Brain pericyte (primary cell): Measurements from ENCODE around the gene PXDC1.
"Not testable (repeated sequence)": the region's sequence is repeated elsewhere in the genome, so short reads cannot be mapped to it uniquely, and the experiment has no call there.

Source experiments
- DNase-seq: peaks from one replicate; pipeline ENCODE4 v3.0.0-alpha.2; 2012; ENCODE audit warnings: low read depth, low spot score

PXDC1 gene

DNA sequence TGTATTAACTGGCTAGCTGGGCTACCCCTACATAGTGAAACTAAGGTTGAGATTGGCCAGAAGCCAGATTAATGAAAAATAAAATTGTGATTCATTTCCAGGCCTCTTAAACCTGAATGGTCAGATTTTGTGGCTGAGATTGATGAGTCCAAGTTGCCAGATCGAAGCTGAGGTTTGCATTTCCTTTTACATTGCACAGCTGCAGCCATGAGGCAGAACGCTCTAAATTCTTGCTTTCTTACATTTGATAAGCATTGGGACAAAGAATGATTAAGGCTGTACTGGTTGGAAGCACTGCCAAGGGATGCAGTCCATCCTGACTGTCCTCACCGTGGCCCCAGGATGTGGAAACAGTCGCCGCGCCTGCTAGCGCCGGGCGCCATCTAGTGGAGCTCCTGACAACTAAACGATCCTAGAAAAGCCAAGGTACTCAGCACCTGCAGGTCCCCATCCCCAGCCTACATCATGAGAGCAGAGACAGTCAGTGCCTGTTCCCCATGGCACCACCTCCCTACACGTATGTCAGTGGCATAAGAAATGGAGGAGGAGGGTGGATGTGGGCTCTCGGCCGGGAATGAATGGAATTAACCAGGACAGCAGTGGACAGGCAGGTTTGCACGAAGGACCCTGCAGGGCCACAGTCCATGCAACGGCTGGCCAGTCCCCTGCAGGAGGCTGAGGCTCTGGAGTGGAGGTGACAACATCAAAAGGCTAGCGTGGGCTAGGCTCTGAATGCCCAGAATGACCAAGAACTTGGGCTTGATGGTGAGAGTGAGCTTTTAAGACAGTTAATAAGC lies 19.0 kb downstream of the PXDC1 start:
- DNase-seq: no peak

GRCh38 chr6:3731700-3732099 lies 19.8 kb downstream of the PXDC1 start:
- DNase-seq: no peak

DNA sequence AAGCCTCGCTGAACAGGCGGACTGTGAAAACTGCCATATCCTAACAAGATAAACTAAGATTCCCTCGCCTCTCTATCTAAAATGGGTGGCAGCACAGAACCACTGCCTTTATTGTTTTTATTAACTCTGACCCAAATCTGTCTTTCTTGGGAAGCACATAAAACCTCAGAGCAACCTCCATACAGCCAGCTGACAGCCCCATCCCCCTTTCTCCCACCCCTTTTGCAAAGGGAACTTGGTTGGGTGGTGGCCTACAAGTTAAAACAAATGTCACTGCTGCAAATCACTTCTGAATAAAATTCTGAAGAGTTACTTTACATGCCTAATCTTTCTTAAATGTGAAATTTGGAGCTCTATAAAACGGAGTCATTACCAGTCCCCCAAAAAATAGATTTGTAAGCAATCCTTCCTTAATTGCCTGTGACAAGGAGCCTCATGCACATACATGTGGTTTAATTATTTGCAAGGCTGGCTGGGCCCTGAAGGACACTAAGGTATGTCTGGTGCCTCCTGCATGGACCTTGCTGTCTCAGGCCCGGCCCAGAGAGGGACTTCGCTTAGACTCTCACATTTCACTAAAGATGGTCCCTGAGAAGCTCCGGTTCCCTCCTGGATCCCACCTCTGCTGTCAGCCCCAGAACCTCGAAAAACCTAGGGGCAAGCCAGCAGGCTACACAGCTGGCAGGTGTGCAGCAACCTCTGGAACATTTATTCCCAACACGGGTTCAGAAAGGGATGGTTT lies 21.7 kb downstream of the PXDC1 start:
- DNase-seq: no peak

DNA sequence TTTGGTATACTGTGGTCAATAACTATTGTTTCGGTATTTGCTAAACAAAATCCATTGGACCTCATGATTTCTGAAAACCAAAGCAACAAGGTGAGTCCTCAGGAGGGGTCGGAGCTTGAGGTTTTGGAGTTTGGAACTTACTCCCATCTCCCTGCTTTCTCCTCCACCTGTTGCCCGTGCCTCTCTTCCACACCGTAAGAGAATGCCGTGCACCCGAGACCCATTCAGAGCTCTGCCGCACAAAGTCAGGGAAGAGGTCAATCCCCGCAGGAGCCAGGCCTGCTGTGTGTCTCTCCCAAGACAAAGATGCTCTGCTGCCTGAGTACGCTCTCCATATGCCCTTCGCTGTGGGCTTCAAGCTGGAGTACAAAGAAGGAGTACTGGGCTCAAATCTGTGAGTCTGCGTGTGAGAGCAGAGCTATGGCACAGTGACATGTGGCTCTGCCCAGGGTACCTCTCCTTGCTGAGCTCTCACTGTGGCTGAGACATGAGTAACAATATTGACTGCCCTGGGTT lies 23.9 kb downstream of the PXDC1 start:
- DNase-seq: no peak

GRCh38 chr6:3727036-3727435 lies 24.5 kb downstream of the PXDC1 start:
- DNase-seq: no peak

DNA sequence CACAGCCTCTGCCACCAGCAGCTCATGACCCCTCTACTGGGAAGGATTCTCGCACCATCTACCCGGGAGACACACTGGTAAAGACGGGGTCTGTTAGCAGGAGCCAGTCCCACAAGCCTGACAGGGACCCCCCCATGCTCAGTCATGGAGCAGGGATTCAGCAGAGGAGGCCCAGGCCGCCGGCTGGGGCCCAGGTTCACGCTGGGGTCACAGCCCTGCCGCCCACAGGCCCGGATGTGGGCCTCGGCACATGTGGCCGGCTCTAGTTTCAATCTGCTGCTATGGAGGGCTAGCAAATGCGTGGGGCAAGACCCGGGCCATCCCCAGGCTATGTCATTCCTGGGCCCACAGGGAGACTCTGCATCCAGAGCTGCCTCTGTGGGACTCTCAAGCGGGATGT lies 25.1 kb downstream of the PXDC1 start:
- DNase-seq: no peak

DNA sequence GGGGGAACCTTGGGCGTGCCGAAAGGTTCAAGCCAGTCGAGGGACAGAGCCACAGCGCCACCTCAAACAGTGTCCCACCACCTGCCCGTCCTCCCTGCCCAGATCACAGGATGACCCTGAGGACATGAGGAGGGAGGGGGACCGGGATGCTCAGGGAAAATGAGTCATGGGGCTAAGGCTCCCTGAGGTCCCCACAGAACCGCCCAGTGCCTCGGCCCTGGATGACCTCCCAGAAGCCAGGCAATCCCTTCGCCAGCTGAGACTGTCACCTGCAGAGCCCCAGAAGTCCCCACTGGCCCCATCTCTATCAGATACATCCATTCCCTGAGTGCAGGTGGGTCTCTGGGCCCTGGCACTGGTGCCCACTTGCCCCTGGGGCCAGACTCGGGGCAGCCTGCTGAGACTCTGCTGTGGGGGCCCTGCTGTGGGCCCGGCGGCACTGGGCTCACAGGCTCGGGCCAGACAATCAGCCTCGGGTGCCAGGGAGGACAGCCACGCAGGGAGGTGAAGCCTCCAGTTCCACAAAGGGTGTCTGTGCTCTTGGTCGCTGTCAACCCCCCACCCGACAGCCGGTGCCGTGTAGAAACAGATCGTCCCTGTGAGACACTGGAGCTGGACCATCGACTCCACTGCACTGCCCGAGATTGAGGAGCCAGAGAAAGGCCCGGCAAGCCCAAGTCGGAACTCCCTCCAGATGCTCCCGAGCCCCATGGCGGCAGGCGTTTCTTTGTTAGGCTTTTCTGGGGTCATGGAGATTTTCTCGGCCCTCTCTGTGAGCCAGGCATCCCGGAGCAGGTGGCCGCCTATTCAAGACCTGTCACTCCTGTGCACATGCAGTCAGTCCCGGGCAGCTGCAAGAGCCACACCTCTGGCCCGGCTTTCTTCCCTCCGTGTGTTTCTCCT lies 26.1 kb downstream of the PXDC1 start:
- DNase-seq: no peak

DNA sequence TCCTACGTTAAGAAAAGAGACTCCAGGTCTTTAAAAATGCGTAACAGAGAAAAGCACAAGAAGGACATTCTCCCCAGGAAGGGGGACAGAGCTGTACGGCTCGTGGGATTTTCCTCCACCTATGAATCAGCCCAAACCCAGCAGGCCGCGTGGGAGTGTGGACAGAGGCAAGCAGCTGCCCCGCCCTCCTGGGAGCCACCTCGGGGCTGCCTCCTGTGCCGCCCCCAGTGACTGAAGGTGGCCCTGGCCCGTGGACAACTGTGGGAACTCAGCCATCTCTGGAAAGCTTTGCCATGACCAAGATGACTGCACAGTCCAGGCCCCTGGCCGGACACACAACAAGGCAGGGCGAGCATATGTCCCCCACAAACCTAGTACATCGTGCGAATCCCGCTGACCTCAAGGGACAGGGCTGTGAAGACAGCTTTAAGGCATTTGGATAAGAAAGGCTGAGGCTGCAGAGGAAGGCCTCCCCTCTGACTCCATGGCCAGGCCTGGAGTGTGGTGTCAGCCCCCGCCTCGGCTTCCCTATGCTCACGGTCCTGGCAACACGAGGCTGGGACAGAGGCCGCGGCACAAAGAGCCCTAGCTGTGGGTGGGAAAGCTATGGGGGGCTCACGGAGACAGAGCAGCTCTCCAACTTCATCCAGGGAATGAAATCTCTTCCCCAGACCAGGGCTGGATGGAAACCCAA lies 26.9 kb downstream of the PXDC1 start:
- no peak for DNase-seq

DNA sequence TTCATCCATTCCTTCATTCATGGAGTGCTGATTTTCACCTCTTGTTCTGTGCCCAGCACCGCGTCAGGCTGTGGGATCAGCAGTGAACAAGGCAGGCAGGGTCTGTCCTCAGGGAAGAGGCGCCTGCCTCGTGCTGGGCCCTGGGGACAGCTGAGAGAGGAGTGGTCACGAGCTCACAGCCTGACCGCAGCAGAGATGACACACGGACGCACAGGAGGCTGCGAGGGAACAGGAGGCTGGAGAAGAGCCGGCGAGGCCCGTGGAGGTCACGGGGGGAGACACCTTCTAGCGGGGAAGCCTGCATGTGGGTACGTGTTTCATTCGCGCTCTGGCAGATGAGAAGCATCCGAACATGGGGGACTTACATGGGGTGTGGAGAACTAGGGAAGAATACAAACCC lies 27.5 kb downstream of the PXDC1 start:
- no peak for DNase-seq

- DNase-seq: no peak
Observed at GRCh38 chr6:3723251-3723650, 28.3 kb downstream of the PXDC1 start.

- no peak for DNase-seq
Observed at GRCh38 chr6:3722785-3723184, 28.7 kb downstream of the PXDC1 start.

DNA sequence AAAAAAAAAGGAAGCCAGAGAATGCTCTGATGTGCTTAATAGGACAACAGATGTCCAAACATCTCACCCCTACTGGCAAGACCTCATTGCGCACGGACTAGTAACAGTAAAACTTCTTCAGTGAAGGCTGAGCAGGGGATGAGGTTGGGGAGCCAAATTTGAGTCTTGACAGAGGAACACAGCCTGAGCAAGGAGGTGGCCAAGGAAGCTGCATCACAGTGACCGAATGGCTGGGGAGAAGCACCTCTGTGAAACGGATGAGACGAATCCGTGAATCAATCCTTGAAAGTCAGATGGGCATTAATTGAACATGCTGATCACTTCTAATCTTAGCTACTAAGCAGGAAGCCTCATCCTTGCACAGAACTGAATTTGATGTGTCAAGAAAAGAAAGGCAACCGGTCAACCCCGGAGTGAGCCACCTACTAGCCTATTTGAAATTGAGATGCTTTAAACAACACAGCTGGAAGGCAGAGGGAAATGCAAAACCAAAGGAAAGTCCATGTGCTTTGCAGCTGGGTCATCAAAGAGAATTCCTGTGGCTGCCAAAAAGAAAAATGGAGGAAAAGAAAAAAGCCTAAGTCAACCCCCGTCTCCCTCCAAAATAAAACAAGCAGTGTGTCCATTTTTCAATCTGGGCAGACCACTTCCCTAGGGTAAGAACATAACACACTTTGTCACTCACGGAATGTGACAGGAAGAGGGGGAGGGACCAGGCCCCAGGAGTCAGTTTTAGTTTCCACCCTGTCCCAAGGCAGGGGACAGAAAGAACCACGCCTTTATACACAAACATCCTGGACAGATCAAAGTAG lies 29.5 kb downstream of the PXDC1 start:
- no peak for DNase-seq

GRCh38 chr6:3720770-3721169 lies 30.7 kb downstream of the PXDC1 start:
- DNase-seq: not testable (repeated sequence)

DNA sequence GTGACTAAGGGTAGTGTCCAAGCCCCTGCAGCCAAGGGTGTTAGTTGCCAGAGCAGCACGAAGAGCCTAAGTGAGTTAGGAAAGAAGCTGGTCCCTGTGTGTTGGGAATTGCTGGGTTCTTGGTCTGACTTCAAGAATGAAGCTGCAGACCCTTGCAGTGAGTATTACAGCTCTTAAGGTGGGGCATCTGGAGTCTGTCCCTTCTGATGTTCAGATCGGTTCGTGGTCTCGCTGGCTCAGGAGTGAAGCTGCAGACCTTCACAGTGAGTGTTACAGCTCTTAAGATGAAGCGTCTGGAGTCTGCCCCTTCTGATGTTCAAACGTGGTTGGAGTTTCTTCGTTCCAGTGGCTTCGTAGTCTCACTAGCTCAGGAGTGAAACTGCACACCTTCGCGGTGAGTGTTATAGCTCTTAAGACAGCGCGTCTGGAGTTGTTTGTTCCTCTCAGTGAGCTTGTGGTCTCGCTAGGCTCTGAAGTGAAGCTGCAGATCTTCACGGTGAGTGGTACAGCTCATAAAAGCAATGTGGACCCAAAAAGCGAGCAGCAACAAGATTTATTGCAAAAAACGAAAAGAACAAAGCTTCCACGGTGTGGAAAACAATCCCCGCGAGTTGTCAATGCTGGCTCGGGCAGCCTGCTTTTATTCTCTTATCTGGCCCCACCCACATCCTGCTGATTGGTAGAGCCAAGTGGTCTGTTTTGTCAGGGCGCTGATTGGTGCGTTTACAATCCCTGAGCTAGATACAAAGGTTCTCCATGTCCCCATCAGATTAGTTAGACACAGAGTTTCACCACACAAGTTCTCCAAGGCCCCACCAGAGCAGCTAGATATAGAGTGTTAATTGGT lies 31.8 kb downstream of the PXDC1 start:
- DNase-seq: no peak

DNA sequence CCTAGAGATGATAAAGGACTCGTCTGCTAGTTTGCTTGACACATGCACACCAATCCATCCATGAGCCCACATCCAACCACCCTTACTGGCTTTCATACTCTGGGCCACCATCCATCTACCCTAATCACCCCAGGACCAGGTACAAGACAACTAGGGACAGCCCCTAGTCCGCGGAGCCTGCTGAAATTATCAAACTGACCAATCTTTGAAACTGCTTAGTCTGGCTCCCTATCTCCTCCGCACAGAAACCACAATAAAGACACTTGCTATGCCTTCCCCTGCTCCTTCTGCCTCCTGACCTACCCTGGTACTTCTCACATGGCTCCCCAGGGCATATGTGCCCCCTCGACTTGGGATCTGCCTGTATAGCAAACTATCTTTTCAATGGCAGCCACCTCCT lies 33.1 kb downstream of the PXDC1 start:
- no peak for DNase-seq

DNA sequence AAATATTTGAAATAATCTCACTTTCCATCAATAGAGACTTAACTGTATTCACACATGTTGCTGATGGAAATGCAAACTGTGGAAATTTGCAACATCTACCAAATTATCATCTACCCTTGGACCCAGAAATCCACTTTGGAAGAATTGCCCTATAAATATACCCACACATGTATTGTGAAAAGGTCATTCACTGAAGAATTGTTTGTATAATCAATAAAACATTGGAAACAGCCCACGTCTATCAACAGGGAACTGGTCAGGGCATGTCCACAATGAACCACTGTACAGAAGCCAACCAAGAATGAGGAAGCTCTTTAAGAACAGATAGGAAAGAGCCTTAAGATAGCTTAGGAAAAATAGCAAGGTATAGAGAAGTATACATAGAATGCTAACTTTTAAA lies 36.2 kb downstream of the PXDC1 start:
- DNase-seq: no peak

DNA sequence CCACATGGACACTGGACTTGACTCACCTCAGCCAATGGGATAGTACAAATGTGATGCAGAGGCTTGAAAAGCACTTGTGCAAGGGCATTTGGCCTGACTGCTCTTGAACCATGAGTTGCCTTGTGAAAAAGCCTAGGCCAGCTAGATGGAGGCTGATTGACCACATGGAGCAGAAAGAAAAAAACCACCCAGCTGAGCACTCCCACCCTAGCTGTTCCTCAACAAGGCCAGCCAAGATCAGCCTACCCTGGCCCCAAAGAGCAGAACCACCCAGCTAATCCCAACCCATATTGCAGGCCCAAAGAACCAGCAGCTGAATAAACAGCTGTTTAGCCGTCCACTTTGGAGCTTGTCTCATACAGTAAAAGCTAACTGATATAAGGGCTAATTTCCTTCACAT lies 36.7 kb downstream of the PXDC1 start:
- DNase-seq: no peak

GRCh38 chr6:3714111-3714510 lies 37.4 kb downstream of the PXDC1 start:
- DNase-seq: no peak

DNA sequence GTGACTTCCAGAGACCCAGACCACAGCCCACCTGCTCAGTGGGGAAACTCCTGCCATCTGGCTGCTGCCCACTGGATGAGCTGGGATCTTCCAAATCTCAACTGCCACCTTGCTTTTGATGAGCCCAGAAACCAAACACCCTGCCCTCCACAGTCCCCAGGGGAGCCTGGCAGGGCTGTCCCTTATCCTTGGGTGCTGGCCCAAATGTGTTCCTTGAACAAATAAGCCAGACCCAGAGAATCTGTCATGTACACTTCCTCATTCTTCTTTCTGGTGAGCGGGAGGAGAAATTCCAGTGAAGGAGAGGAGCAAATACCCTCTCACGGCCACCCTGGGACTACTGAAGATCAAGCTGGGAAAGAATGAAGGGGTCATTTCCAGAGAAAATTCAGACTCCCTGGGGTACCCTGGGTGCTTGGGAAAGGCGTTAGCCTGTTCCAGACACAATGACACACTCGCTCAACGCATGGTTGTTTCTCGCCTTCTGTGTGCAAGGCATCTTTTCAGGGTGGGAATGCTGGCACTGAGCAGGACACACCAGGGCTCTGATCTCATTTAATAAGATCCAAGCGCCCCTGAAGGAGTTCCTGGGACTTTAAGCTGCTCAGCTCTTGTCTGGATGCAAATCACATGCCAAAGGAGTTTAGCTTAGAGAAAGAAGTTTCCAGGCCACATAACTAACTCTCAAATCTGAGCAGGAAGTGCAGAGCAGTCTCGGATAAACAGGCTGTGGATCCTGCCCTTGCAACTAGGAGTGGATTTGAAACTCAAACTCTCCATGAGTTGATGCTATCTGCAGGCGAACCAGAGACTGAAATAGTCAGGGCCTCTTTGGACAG lies 38.5 kb downstream of the PXDC1 start:
- no peak for DNase-seq
